ENCODE results near the gene THRAP3.

Gene THRAP3

GRCh38 chr1:36350659-36351226 is 126.5 kb downstream of the THRAP3 start:
- TF ChIP-seq CTCF (IDR thresholded peaks at IDR 0.05; ENCODE audit: low read depth, low read length) = no peak
- peak overlapping the region; percentile 32 for H3K4me3 ChIP-seq (ENCODE audit: low read depth, low read length)

- no peak for TF ChIP-seq CTCF (IDR thresholded peaks at IDR 0.05; ENCODE audit: low read depth, low read length)
- peak overlapping the region; percentile 32 for H3K4me3 ChIP-seq (ENCODE audit: low read depth, low read length)
Measured at GRCh38 chr1:36351227-36351977, 127.2 kb downstream of the THRAP3 start.

DNA sequence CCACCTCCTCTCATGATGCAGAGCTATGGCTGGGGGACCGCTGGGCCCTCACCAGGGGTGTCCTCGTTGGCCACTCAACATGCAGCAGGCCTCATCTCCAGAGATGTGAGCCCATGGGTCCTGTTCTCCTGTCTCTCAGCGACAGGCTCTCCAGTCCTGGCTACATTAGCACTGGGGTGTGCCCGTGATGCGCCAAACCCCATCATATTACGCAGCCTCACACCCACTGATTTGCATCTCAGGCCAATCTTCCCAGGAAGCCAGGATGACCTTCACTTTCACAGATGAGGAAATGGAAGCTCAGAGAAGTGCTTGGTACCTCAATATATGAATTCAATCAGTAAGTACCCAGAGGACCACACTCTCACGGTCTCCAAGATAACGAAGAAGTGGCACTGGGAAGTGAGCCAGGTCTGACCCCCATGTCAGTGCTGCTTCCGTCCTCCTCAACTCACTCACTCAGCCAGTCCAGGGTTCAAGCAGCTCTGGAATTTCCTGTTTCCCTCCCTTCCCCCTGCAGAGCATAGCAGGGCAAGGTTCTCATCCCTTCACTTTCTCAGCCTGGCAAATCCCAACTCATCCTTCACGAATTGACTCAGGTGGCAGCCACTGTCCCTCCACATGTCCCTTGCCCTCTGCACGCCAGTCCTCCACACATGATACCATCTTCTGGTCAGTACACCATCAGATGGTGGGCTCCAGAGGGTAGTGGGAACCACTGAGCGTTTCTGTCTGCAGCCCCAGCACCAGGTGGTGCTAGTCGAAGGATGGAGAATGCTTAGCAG is 128.1 kb downstream of the THRAP3 start:
- H3K4me3 ChIP-seq (ENCODE audit: low read depth, low read length) = no peak overlapping the region
- 0 out of 2 replicates have a peak, but pooled peaks have one; percentile 11 for TF ChIP-seq CTCF (IDR thresholded peaks at IDR 0.05; ENCODE audit: low read depth, low read length)

DNA sequence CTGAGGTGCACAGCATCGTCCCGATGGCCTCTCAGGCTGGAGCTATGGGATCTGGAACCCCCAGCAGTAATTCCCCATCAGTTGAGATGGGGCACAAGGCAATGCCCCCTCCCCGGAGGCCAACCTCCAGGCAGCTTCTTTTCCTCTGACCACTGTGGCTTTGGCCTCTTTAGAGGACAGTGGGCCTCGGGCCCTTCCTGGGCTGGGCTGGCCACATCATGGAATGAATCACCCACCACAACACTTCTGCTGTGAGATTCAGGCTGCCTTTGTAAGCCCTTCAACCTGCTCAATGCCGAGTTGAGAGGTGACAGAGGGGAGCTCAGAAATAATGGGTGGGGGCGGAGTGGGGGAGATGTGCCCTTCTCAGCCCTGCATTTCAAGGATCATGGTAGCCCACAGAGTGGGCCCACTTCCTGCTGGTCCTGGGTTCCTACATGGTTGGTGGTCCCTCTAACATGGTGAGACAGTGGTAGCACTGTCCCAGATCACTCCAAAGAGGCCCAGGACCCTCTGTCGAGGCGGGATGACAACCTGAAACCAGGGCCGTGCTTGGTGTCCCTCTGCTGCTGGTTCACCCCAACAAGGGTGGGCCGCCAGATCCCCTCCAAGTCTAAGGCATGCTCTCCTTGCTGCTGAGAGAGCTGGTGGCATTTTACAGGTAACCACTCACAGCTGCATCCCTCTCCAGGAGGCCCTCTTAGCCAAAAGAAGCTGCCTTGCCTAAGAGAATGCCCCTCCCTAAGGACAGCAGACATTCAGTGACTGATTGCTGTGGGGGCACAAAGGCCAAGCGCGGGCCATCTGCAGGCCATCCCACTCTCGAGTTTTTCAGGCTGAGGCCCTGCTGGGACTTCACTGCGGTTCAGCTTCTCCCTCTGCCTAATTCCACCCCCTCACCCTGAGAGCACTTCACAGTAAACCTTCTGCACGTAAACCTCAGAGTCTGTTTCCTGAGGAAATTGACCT is 129.0 kb downstream of the THRAP3 start:
- H3K4me3 ChIP-seq (ENCODE audit: low read depth, low read length) = no peak overlapping the region
- TF ChIP-seq CTCF (IDR thresholded peaks at IDR 0.05; ENCODE audit: low read depth, low read length) = no peak

GRCh38 chr1:36354486-36354885 is 130.2 kb downstream of the THRAP3 start:
- H3K4me3 ChIP-seq (ENCODE audit: low read depth, low read length) = no peak overlapping the region
- TF ChIP-seq CTCF (IDR thresholded peaks at IDR 0.05; ENCODE audit: low read depth, low read length) = no peak

Data from WI38 (cell line).